MG63 (cell line): Measurements from ENCODE around the gene KIRREL3. TPM values are rescaled to one million over a fixed set of nuclear protein-coding genes. Genes with fewer than 3 reads are reported as not detected.

ENCODE experiments used
- DNase-seq: peaks from one replicate; pipeline ENCODE4 v3.0.0-alpha.2; 2020
- H3K27me3 ChIP-seq: fragments of 250-450 bp; sonication (Bioruptor Pico); 2 replicates; pipeline ENCODE4 v1.5.1; 2020; ENCODE audit warnings: mild to moderate bottlenecking, moderate library complexity
- H3K36me3 ChIP-seq: fragments of 250-450 bp; sonication (Bioruptor Pico); 2 replicates; pipeline ENCODE4 v1.5.1; 2020; ENCODE audit warnings: mild to moderate bottlenecking, moderate library complexity
- H3K4me3 ChIP-seq: fragments of 250-450 bp; sonication (Bioruptor Pico); 2 replicates; pipeline ENCODE4 v1.5.1; 2020; ENCODE audit warnings: mild to moderate bottlenecking, moderate library complexity
- H3K9me3 ChIP-seq: fragments of 250-450 bp; sonication (Bioruptor Pico); 2 replicates; pipeline ENCODE4 v1.5.1; 2020; ENCODE audit warnings: mild to moderate bottlenecking, moderate library complexity
- total RNA-seq: library from RNA; depleted of rRNA; stranded (reverse); fragments of >200 nt; shearing (Covaris generic); gene quantifications from 2 replicates; pipeline ENCODE4 v1.2.3, GENCODE V29; 2014; ENCODE audit warnings: low replicate concordance

Gene KIRREL3
- total RNA-seq, 1 experiment from 2014 or later = 11.7 TPM

- Histone ChIP-seq H3K4me3 (no peak overlapping the region), H3K9me3 (no peaks in the 10 kb centered on the region), H3K36me3 (no peaks in the 10 kb centered on the region), H3K27me3 (no peaks in the 10 kb centered on the region)
- peak; percentile 82 for DNase-seq
These were observed 414.6 kb downstream of the KIRREL3 start for GRCh38 chr11:126585774-126586491.

- no peak for DNase-seq
- Histone ChIP-seq H3K9me3 (no peaks in the 10 kb centered on the region), H3K27me3 (no peaks in the 10 kb centered on the region), H3K4me3 (no peak overlapping the region), H3K36me3 (no peaks in the 10 kb centered on the region)
These were observed 415.2 kb downstream of the KIRREL3 start for GRCh38 chr11:126585388-126585773.

- no peaks in the 10 kb centered on the region for H3K9me3 ChIP-seq
- no peak for DNase-seq
- H3K4me3 ChIP-seq = no peak overlapping the region
- no peaks in the 10 kb centered on the region for H3K36me3 ChIP-seq
- H3K27me3 ChIP-seq = no peaks in the 10 kb centered on the region
These were observed 416.8 kb downstream of the KIRREL3 start for GRCh38 chr11:126583594-126584427.

- no peak for DNase-seq
- Histone ChIP-seq H3K4me3 (no peak overlapping the region), H3K9me3 (no peaks in the 10 kb centered on the region), H3K36me3 (no peaks in the 10 kb centered on the region), H3K27me3 (no peaks in the 10 kb centered on the region)
These were observed 417.5 kb downstream of the KIRREL3 start for GRCh38 chr11:126583101-126583500.

GRCh38 chr11:126581871-126582648 lies 418.5 kb downstream of the KIRREL3 start:
- no peaks in the 10 kb centered on the region for H3K36me3 ChIP-seq
- no peak overlapping the region for H3K4me3 ChIP-seq
- no peaks in the 10 kb centered on the region for H3K27me3 ChIP-seq
- no peaks in the 10 kb centered on the region for H3K9me3 ChIP-seq
- DNase-seq = no peak

GRCh38 chr11:126578426-126578825 lies 422.1 kb downstream of the KIRREL3 start:
- no peaks in the 10 kb centered on the region for H3K27me3 ChIP-seq
- no peaks in the 10 kb centered on the region for H3K36me3 ChIP-seq
- no peaks in the 10 kb centered on the region for H3K9me3 ChIP-seq
- DNase-seq = no peak
- H3K4me3 ChIP-seq = no peak overlapping the region

GRCh38 chr11:126578021-126578420 lies 422.5 kb downstream of the KIRREL3 start:
- Histone ChIP-seq H3K4me3 (no peak overlapping the region), H3K36me3 (no peaks in the 10 kb centered on the region), H3K27me3 (no peaks in the 10 kb centered on the region), H3K9me3 (no peaks in the 10 kb centered on the region)
- DNase-seq = no peak

- no peaks in the 10 kb centered on the region for H3K27me3 ChIP-seq
- H3K36me3 ChIP-seq = no peaks in the 10 kb centered on the region
- H3K9me3 ChIP-seq = no peaks in the 10 kb centered on the region
- no peak overlapping the region for H3K4me3 ChIP-seq
- no peak for DNase-seq
These were observed 424.7 kb downstream of the KIRREL3 start for GRCh38 chr11:126575849-126576248.

GRCh38 chr11:126573325-126573978 lies 427.1 kb downstream of the KIRREL3 start:
- Histone ChIP-seq H3K27me3 (0 out of 2 replicates have a peak, but pooled peaks cover 2% of the 10 kb centered on the region), H3K4me3 (no peak overlapping the region), H3K36me3 (no peaks in the 10 kb centered on the region), H3K9me3 (no peaks in the 10 kb centered on the region)
- DNase-seq = no peak

GRCh38 chr11:126570489-126570888 lies 430.1 kb downstream of the KIRREL3 start:
- H3K27me3 ChIP-seq = 0 out of 2 replicates have a peak, but pooled peaks cover 2% of the 10 kb centered on the region
- no peak overlapping the region for H3K4me3 ChIP-seq
- DNase-seq = no peak
- no peaks in the 10 kb centered on the region for H3K36me3 ChIP-seq
- no peaks in the 10 kb centered on the region for H3K9me3 ChIP-seq

GRCh38 chr11:126567419-126567818 lies 433.2 kb downstream of the KIRREL3 start:
- no peaks in the 10 kb centered on the region for H3K36me3 ChIP-seq
- DNase-seq = no peak
- 0 out of 2 replicates have a peak, but pooled peaks cover 2% of the 10 kb centered on the region for H3K27me3 ChIP-seq
- no peaks in the 10 kb centered on the region for H3K9me3 ChIP-seq
- H3K4me3 ChIP-seq = no peak overlapping the region

GRCh38 chr11:126564566-126564965 lies 436.0 kb downstream of the KIRREL3 start:
- no peaks in the 10 kb centered on the region for H3K9me3 ChIP-seq
- H3K4me3 ChIP-seq = no peak overlapping the region
- H3K36me3 ChIP-seq = no peaks in the 10 kb centered on the region
- H3K27me3 ChIP-seq = no peaks in the 10 kb centered on the region
- DNase-seq = no peak

GRCh38 chr11:126561327-126561893 lies 439.2 kb downstream of the KIRREL3 start:
- Histone ChIP-seq H3K9me3 (no peaks in the 10 kb centered on the region), H3K4me3 (no peak overlapping the region), H3K27me3 (no peaks in the 10 kb centered on the region), H3K36me3 (no peaks in the 10 kb centered on the region)
- peak; percentile 33 for DNase-seq

GRCh38 chr11:126560221-126560620 lies 440.3 kb downstream of the KIRREL3 start:
- H3K9me3 ChIP-seq = no peaks in the 10 kb centered on the region
- no peak for DNase-seq
- H3K4me3 ChIP-seq = no peak overlapping the region
- no peaks in the 10 kb centered on the region for H3K36me3 ChIP-seq
- no peaks in the 10 kb centered on the region for H3K27me3 ChIP-seq

- no peak for DNase-seq
- Histone ChIP-seq H3K9me3 (no peaks in the 10 kb centered on the region), H3K27me3 (no peaks in the 10 kb centered on the region), H3K36me3 (no peaks in the 10 kb centered on the region), H3K4me3 (no peak overlapping the region)
These were observed 451.7 kb downstream of the KIRREL3 start for GRCh38 chr11:126548581-126549550.
